GM10266 (cell line): ENCODE data around the gene FBLN5.

Experiments used
- DNase-seq: peaks from one replicate; pipeline ENCODE4 v3.0.0; 2012; ENCODE audit errors: extremely low spot score
- TF ChIP-seq, protein P1 (sequence below): IDR thresholded peaks from 2 replicates; pipeline ENCODE4 v1.5.1; 2012; ENCODE audit warnings: mild to moderate bottlenecking, low read depth; ENCODE audit not compliant: control insufficient read depth, insufficient read depth; ENCODE audit errors: missing control alignments

Gene FBLN5

DNA sequence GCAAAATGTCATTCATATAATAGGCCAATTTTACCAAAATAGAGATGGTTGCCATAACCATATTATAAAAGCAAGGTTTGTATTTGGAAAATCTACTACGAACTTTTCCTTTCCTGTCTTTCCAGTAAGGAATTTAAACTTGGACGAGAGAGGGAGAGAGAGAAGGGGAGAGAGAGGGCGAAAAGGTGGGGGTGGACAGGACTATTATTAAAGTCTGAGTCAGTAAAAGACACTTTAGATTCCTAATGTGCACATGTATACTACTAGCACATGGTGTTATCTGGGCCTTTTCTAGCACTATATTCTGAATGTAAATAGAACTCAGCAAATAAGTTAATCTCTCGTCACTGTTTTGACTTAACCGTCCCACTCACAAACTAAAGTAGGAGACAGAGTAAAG, 30.4 kb upstream of the FBLN5 start:
- TF ChIP-seq, protein P1, sequence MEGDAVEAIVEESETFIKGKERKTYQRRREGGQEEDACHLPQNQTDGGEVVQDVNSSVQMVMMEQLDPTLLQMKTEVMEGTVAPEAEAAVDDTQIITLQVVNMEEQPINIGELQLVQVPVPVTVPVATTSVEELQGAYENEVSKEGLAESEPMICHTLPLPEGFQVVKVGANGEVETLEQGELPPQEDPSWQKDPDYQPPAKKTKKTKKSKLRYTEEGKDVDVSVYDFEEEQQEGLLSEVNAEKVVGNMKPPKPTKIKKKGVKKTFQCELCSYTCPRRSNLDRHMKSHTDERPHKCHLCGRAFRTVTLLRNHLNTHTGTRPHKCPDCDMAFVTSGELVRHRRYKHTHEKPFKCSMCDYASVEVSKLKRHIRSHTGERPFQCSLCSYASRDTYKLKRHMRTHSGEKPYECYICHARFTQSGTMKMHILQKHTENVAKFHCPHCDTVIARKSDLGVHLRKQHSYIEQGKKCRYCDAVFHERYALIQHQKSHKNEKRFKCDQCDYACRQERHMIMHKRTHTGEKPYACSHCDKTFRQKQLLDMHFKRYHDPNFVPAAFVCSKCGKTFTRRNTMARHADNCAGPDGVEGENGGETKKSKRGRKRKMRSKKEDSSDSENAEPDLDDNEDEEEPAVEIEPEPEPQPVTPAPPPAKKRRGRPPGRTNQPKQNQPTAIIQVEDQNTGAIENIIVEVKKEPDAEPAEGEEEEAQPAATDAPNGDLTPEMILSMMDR = no peak
- DNase-seq = no peak

DNA sequence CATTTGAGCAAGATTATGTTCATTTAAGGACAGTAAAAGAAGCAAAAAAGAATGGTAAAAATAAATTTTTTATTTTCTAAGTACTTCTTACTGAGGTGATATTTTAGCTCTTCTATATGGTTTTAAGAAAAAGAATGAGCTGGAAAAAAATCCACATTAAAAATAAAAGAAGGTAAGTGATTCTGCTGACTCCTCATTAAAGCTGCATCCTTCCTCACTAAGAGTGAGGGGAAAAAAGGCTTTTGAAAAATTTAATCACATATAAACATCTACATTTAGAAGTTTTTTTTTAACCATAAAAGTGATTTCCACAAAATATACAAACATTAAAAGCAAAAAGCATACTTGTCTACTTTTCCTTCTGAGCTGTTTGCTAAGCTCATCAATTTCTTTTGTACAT, 28.3 kb upstream of the FBLN5 start:
- TF ChIP-seq, protein P1 = no peak
- DNase-seq = no peak

DNA sequence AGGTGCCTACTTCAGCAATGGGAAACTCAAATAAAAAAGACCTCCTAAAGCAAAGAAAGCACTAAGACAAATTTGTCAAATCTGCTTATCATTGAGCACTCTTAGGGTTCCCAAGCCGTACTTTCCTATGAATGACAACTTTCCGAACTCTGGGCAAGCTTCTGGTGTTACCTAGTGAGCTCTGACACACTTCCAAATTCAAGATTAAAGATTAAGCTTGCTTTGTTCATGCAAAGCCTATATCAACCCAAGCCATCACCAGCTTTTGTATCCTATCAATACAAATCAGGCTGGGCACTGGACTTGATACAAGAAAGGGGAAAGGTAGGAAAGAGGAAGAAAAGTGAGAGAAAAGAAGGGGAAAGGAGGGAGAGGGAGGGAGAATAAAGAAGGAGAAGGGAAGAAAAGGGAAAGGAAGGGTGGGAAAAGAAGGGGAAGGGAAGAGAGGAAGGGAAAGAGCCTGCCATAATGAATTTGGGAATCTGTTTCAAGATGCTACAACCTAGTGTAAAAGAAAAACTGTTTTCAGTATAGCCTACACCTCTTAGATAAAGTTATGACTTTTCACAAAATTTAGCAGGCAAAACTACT, 23.8 kb upstream of the FBLN5 start:
- TF ChIP-seq, protein P1 = no peak
- DNase-seq = no peak

DNA sequence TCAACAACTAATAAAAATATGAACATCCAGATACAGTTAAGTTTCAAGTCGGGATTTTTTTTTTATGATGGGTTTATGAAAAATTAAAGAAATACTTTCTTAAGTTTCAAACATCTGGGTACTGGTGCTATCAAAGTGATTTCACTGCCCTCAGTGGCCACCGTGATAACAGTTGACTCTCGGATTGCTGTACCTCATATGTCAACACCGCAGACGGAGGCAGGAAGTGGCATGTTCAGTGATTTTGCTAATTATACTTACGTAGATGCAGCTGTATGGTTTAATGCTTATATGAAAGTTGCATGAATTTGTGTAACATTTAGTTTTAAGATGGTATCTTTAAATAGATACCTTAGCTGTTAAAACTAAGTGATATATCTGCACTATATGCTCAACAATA, 20.8 kb upstream of the FBLN5 start:
- no peak for DNase-seq
- TF ChIP-seq, protein P1 = no peak

DNA sequence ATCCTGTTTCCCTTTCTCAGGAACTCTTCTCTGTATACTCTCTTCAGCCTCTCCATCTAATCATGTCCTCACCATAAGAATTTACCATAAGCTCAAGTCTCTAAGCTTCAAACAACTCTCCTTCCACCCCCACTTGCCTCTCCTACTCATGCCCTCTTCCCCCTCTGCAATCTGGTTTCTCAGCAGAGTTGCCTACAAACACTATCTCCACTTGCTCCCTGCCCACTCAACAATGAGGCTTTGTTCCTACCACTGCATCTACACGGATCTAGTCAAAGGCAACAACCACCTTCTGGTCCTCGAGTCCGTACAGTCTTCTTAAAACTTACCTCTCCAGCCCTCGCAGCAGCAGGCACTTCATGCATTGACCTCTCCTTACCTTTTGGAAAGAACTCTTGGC, 17.2 kb upstream of the FBLN5 start:
- no peak for DNase-seq
- TF ChIP-seq, protein P1 = no peak

DNA sequence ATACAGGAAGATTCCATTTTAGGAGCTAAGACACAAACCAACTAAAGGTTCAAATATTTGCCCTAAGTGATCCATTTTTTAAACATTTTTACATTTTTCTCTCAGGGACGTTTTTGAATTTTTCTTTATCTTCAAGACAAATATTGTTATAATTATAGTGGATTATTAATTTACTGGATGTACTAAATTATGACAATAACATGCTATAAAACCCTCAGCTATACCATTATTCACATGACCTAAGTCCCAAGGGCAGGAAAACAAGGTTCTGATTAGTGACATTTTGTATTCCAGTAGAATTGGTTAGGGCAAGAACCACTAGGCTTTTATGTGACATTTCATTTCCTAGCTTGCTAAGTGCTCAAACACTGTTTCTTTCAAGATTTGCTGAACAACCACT, 16.5 kb upstream of the FBLN5 start:
- no peak for DNase-seq
- TF ChIP-seq, protein P1 = no peak

DNA sequence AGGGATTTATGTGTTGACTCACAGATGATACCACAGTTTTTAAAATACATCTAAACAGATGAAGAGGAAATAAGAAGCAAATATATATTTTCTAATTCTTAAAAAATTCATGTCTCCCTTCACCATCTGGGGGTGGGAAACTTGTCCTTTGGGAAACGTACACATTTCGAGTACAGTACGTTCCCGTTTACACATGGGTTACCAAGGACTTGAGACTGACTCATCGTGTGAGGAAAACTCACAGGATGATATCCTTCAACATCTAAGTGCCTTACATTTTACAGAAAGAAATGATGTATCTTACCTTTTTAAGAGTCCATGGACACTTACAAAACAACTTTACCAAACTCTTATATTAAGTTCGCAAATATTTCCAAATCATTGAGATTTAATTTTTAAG, 16.0 kb upstream of the FBLN5 start:
- TF ChIP-seq, protein P1 = no peak
- no peak for DNase-seq
